Lung microvascular endothelial cell (primary cell): ENCODE results near the gene TEX22. TPM values are rescaled to one million over a fixed set of nuclear protein-coding genes. Genes with fewer than 3 reads are reported as not detected.
"Not testable (repeated sequence)": the region's sequence is repeated elsewhere in the genome, so short reads cannot be mapped to it uniquely, and the experiment has no call there.

ENCODE experiments used
- DNase-seq, 2 donors: peaks; one replicate each; pipeline versions ENCODE4 v3.0.0 to v3.0.0-alpha.2; 2010; ENCODE audit warnings: low read depth in 2 of 2
- total RNA-seq: library from RNA; depleted of rRNA; stranded (reverse); fragments of >200 nt; gene quantifications from 2 replicates; pipeline ENCODE4 v1.2.1, GENCODE V29; 2014

The TEX22 gene
- under 0.01 TPM in 2 replicates for total RNA-seq

GRCh38 chr14:105398044-105398725, at the start of gene TEX22:
Gene TEX22, plus strand, starts transcription at chr14:105398538. Its CDS starts 803 bp downstream, at chr14:105399341.
- peak; percentile 84 to 90 for DNase-seq

GRCh38 chr14:105348945-105349699, 49.2 kb upstream of the TEX22 start:
- DNase-seq, result no peak

GRCh38 chr14:105349992-105350391, 48.3 kb upstream of the TEX22 start:
- no peak for DNase-seq

GRCh38 chr14:105350450-105351244, 47.7 kb upstream of the TEX22 start:
- no peak for DNase-seq

GRCh38 chr14:105351410-105351809, 46.9 kb upstream of the TEX22 start:
- DNase-seq, result no peak

- peak; percentile 89 to 94 for DNase-seq
Measured at GRCh38 chr14:105351920-105352851, 46.2 kb upstream of the TEX22 start.

- DNase-seq, result no peak
Measured at GRCh38 chr14:105353136-105353535, 45.2 kb upstream of the TEX22 start.

- no peak for DNase-seq
Measured at GRCh38 chr14:105354541-105354940, 43.8 kb upstream of the TEX22 start.

GRCh38 chr14:105355049-105355575, 43.2 kb upstream of the TEX22 start:
- no peak for DNase-seq

- DNase-seq, result no peak
Measured at GRCh38 chr14:105355850-105356604, 42.3 kb upstream of the TEX22 start.

- no peak for DNase-seq
Measured at GRCh38 chr14:105356927-105357326, 41.4 kb upstream of the TEX22 start.

GRCh38 chr14:105357626-105358025, 40.7 kb upstream of the TEX22 start:
- no peak for DNase-seq

GRCh38 chr14:105358140-105358846, 40.0 kb upstream of the TEX22 start:
- no peak for DNase-seq

GRCh38 chr14:105358943-105359342, 39.4 kb upstream of the TEX22 start:
- DNase-seq, result no peak

GRCh38 chr14:105361412-105361811, 36.9 kb upstream of the TEX22 start:
- DNase-seq, result not testable (repeated sequence)

GRCh38 chr14:105363847-105364708, 34.3 kb upstream of the TEX22 start:
- DNase-seq, result no peak

- DNase-seq, result no peak
Measured at GRCh38 chr14:105365101-105365500, 33.2 kb upstream of the TEX22 start.

GRCh38 chr14:105365681-105366080, 32.7 kb upstream of the TEX22 start:
- no peak for DNase-seq
